H9 (cell line): Measurements from ENCODE around the gene OGDH. TPM values are rescaled to one million over a fixed set of nuclear protein-coding genes. Genes with fewer than 3 reads are reported as not detected.
"Not testable (repeated sequence)": the region's sequence is repeated elsewhere in the genome, so short reads cannot be mapped to it uniquely, and the experiment has no call there.

ENCODE experiments used
- DNase-seq: peaks from one replicate; pipeline ENCODE4 v3.0.0-alpha.2; 2017
- H2AFZ ChIP-seq: one replicate; pipeline ENCODE4 v1.6.1; 2013; ENCODE audit warnings: mild to moderate bottlenecking, low read length, control low read depth, moderate library complexity
- H2AK5ac ChIP-seq: 2 replicates; pipeline ENCODE4 v1.6.1; 2013; ENCODE audit warnings: low read length, control low read depth, mixed read lengths; ENCODE audit not compliant: insufficient read length
- H2BK120ac ChIP-seq: one replicate; pipeline ENCODE4 v1.6.1; 2013; ENCODE audit warnings: low read depth, mild to moderate bottlenecking, low read length, control low read depth, inconsistent platforms; ENCODE audit not compliant: poor library complexity, severe bottlenecking
- H2BK12ac ChIP-seq: 2 replicates; pipeline ENCODE4 v1.6.1; 2013; ENCODE audit warnings: low read length, control low read depth, mixed read lengths, low read depth; ENCODE audit not compliant: insufficient read length
- H2BK15ac ChIP-seq: 2 replicates; pipeline ENCODE4 v1.6.1; 2013; ENCODE audit warnings: low read depth, low read length, control low read depth
- H2BK20ac ChIP-seq: one replicate; pipeline ENCODE4 v1.6.1; 2013; ENCODE audit warnings: low read depth, mild to moderate bottlenecking, low read length, control low read depth, inconsistent platforms; ENCODE audit not compliant: poor library complexity, severe bottlenecking
- H2BK5ac ChIP-seq: 2 replicates; pipeline ENCODE4 v1.6.1; 2013; ENCODE audit warnings: low read length, control low read depth, mixed read lengths; ENCODE audit not compliant: insufficient read length
- H3K14ac ChIP-seq: 2 replicates; pipeline ENCODE4 v1.6.1; 2013; ENCODE audit warnings: low read length, control low read depth; ENCODE audit not compliant: insufficient read depth
- H3K18ac ChIP-seq: 2 replicates; pipeline ENCODE4 v1.6.1; 2013; ENCODE audit warnings: low read depth, mild to moderate bottlenecking, mixed read lengths, low read length, control low read depth; ENCODE audit not compliant: insufficient read length
- H3K23ac ChIP-seq: 2 replicates; pipeline ENCODE4 v1.6.1; 2013; ENCODE audit warnings: low read length, control low read depth, mixed read lengths, low read depth; ENCODE audit not compliant: insufficient read length
- H3K23me2 ChIP-seq: 2 replicates; pipeline ENCODE4 v1.6.1; 2013; ENCODE audit warnings: low read depth, mild to moderate bottlenecking, mixed read lengths, low read length, control low read depth; ENCODE audit not compliant: insufficient read length, poor library complexity, severe bottlenecking
- H3K27ac ChIP-seq: 2 replicates; pipeline ENCODE4 v1.5.1; 2013; ENCODE audit warnings: low read length, control low read depth, mixed read lengths, low read depth; ENCODE audit not compliant: insufficient read length
- H3K27me3 ChIP-seq: 2 replicates; pipeline ENCODE4 v1.6.1; 2013; ENCODE audit warnings: low read length, control low read depth, inconsistent platforms; ENCODE audit not compliant: insufficient read depth
- H3K4ac ChIP-seq: 2 replicates; pipeline ENCODE4 v1.6.1; 2013; ENCODE audit warnings: low read depth, mild to moderate bottlenecking, control low read depth, inconsistent platforms, low read length, moderate library complexity
- H3K4me1 ChIP-seq: 2 replicates; pipeline ENCODE4 v1.6.1; 2013; ENCODE audit warnings: low read length, control low read depth, inconsistent platforms; ENCODE audit not compliant: insufficient read depth
- H3K4me2 ChIP-seq: 2 replicates; pipeline ENCODE4 v1.6.1; 2013; ENCODE audit warnings: low read length, control low read depth, mixed read lengths; ENCODE audit not compliant: insufficient read length, insufficient read depth
- H3K56ac ChIP-seq: 2 replicates; pipeline ENCODE4 v1.6.1; 2013; ENCODE audit warnings: low read depth, mild to moderate bottlenecking, mixed read lengths, low read length, control low read depth; ENCODE audit not compliant: insufficient read length
- H3K79me1 ChIP-seq: 2 replicates; pipeline ENCODE4 v1.6.1; 2013; ENCODE audit warnings: low read depth, mild to moderate bottlenecking, moderate library complexity, low read length, control low read depth, inconsistent platforms; ENCODE audit not compliant: insufficient read depth, poor library complexity, severe bottlenecking
- H3K79me2 ChIP-seq: 2 replicates; pipeline ENCODE4 v1.6.1; 2013; ENCODE audit warnings: low read length, control low read depth, inconsistent platforms; ENCODE audit not compliant: insufficient read depth
- H3K9ac ChIP-seq: 2 replicates; pipeline ENCODE4 v1.6.1; 2013; ENCODE audit warnings: low read length, control low read depth, mixed read lengths; ENCODE audit not compliant: insufficient read length; ENCODE audit errors: extremely low read depth
- H3K9me3 ChIP-seq: one replicate; pipeline ENCODE4 v1.6.1; 2013; ENCODE audit warnings: low read depth, low read length, inconsistent platforms; ENCODE audit not compliant: control insufficient read depth
- H3T11ph ChIP-seq: one replicate; pipeline ENCODE4 v1.6.1; 2013; ENCODE audit warnings: mild to moderate bottlenecking, low read length, control low read depth, inconsistent platforms
- H4K20me1 ChIP-seq: one replicate; pipeline ENCODE4 v1.6.1; 2013; ENCODE audit not compliant: control insufficient read depth, insufficient read length, insufficient read depth
- H4K5ac ChIP-seq: 2 replicates; pipeline ENCODE4 v1.6.1; 2013; ENCODE audit warnings: low read depth, mild to moderate bottlenecking, mixed read lengths, low read length, control low read depth; ENCODE audit not compliant: insufficient read length
- H4K8ac ChIP-seq: replicated peaks from 2 replicates; pipeline ENCODE4 v1.6.1; 2013; ENCODE audit warnings: low read length, control low read depth, mixed read lengths, low read depth; ENCODE audit not compliant: insufficient read length
- H4K91ac ChIP-seq: 2 replicates; pipeline ENCODE4 v1.6.1; 2013; ENCODE audit warnings: low read depth, mild to moderate bottlenecking, moderate library complexity, mixed read lengths, low read length, control low read depth; ENCODE audit not compliant: insufficient read length
- H3K27ac Mint-ChIP-seq, 3 experiments: 2 replicates in 2 of 3; 3 replicates in 1 of 3; pipeline ENCODE4 v1.8.0; 2020 to 2021; ENCODE audit warnings: mixed read lengths in 3 of 3, mild to moderate bottlenecking in 1 of 3, moderate library complexity in 1 of 3
- H3K27me3 Mint-ChIP-seq: 2 replicates; pipeline ENCODE4 v1.8.0; 2021; ENCODE audit warnings: low read depth, mild to moderate bottlenecking, moderate library complexity, mixed read lengths
- H3K36me3 Mint-ChIP-seq, 3 experiments: 2 replicates in 2 of 3; 3 replicates in 1 of 3; pipeline ENCODE4 v1.8.0; 2020 to 2021; ENCODE audit warnings: low read depth in 3 of 3, mixed read lengths in 3 of 3; ENCODE audit not compliant: insufficient read depth in 1 of 3
- H3K4me1 Mint-ChIP-seq, 2 experiments: 2 replicates each; pipeline ENCODE4 v1.8.0; 2020; ENCODE audit warnings: mixed read lengths in 2 of 2
- H3K4me3 Mint-ChIP-seq, 2 experiments: 2 replicates in 1 of 2; 3 replicates in 1 of 2; pipeline ENCODE4 v1.8.0; 2020 to 2021; ENCODE audit warnings: mild to moderate bottlenecking in 2 of 2, mixed read lengths in 2 of 2, moderate library complexity in 1 of 2
- H3K9me3 Mint-ChIP-seq, 2 experiments: 2 replicates in 1 of 2; 3 replicates in 1 of 2; pipeline ENCODE4 v1.8.0; 2020; ENCODE audit warnings: mild to moderate bottlenecking in 2 of 2, mixed read lengths in 2 of 2, moderate library complexity in 1 of 2
- CTCF ChIP-seq: fragments of 200-600 bp; sonication (generic); conservative IDR thresholded peaks from 3 replicates; pipeline ENCODE4 v1.8.0; 2021; ENCODE audit warnings: antibody characterized with exemption, mild to moderate bottlenecking
- WGBS: extraction: QIAGEN DNeasy Blood & Tissue Kit; methylation state at CpG from one replicate; pipeline ENCODE4 v1.1.7; 2013; ENCODE audit warnings: missing lambda C conversion rate, low lambda C conversion rate, mixed read lengths; ENCODE audit not compliant: insufficient read length; ENCODE audit errors: extremely low coverage; 5-methylcytosine and 5-hydroxymethylcytosine counted together
- total RNA-seq: library from RNA; stranded (reverse); gene quantifications from 2 replicates; pipeline ENCODE4 v1.2.1, GENCODE V29; 2021

Gene OGDH
- total RNA-seq, 1 experiment from 2014 or later: 77.3 TPM

- H4K5ac ChIP-seq: no peak overlapping the region
- H3K4me1 ChIP-seq: no peaks in the 10 kb centered on the region
- no CpG with 5 or more reads among the region's 7 CpGs for WGBS
- no peak overlapping the region for H2BK12ac ChIP-seq
- no peak overlapping the region for H4K8ac ChIP-seq
- Mint-ChIP-seq H3K27me3 (peaks cover 1% of the 10 kb centered on the region; the same call in 1 of the 2 replicates), H3K9me3 (no peaks in the 10 kb centered on the region), H3K4me3 (no peak overlapping the region), H3K36me3 (peaks cover 21 to 36% (median 23%) of the 10 kb centered on the region in 3 experiments), H3K27ac (peak overlapping the region in 1 of 3 experiments; percentile 85; a peak in 2 of 7 replicates), H3K4me1 (peaks cover 4 to 7% of the 10 kb centered on the region in 2 experiments; a peak in 3 of 4 replicates)
- no peak overlapping the region for H3K27ac ChIP-seq
- H3K9me3 ChIP-seq: no peaks in the 10 kb centered on the region
- H4K20me1 ChIP-seq: no peaks in the 10 kb centered on the region
- H2AK5ac ChIP-seq: no peak overlapping the region
- no peak overlapping the region for H2AFZ ChIP-seq
- no peak overlapping the region for H2BK5ac ChIP-seq
- no peak overlapping the region for H3K23ac ChIP-seq
- H3K79me2 ChIP-seq: no peaks in the 10 kb centered on the region
- H3T11ph ChIP-seq: no peak overlapping the region
- H2BK15ac ChIP-seq: no peak overlapping the region
- no peak overlapping the region for H3K4ac ChIP-seq
- no peak overlapping the region for H3K56ac ChIP-seq
- H3K79me1 ChIP-seq: no peaks in the 10 kb centered on the region
- H3K9ac ChIP-seq: no peak overlapping the region
- H3K14ac ChIP-seq: no peak overlapping the region; the same call in 1 of the 2 replicates
- no peak overlapping the region for H2BK20ac ChIP-seq
- no peak overlapping the region for H4K91ac ChIP-seq
- H2BK120ac ChIP-seq: no peak overlapping the region
- no peak overlapping the region for H3K4me2 ChIP-seq
- TF ChIP-seq CTCF: no peak
- no peaks in the 10 kb centered on the region for H3K27me3 ChIP-seq
- no peaks in the 10 kb centered on the region for H3K23me2 ChIP-seq
- H3K18ac ChIP-seq: no peak overlapping the region
- no peak for DNase-seq
Measured at GRCh38 chr7:44561962-44562621, 44.3 kb upstream of the OGDH start.

DNA sequence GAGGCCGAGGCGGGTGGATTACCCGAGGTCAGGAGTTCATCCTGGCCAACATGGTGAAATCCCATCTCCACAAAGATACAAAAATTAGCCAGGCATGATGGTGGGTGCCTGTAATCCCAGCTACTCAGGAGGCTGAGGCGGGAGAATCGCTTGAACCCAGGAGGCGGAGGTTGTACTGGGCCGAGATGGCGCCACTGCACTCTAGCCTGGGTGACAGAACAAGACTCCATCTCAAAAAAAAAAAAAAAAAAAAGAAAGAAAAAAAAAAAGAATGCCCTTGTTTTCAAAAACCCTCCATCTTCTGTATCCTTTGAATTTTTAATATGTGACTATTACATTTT is 43.8 kb upstream of the OGDH start:
- not testable (repeated sequence) for H3K14ac ChIP-seq, DNase-seq, H3K23me2 ChIP-seq, H2BK120ac ChIP-seq, H3K4me3 Mint-ChIP-seq, H3K27ac Mint-ChIP-seq, H3K4me2 ChIP-seq, H3K4me1 ChIP-seq, H2AK5ac ChIP-seq, H3T11ph ChIP-seq, H4K20me1 ChIP-seq, H3K9me3 ChIP-seq, H2BK15ac ChIP-seq, H3K79me2 ChIP-seq, H4K5ac ChIP-seq, H3K27ac ChIP-seq, H2BK12ac ChIP-seq, H3K9me3 Mint-ChIP-seq, H3K18ac ChIP-seq, H4K8ac ChIP-seq, H3K27me3 ChIP-seq, H3K27me3 Mint-ChIP-seq, H2BK5ac ChIP-seq, H3K56ac ChIP-seq, H3K4me1 Mint-ChIP-seq, H3K23ac ChIP-seq, H3K79me1 ChIP-seq, H2BK20ac ChIP-seq, H2AFZ ChIP-seq, H4K91ac ChIP-seq, H3K9ac ChIP-seq, H3K4ac ChIP-seq
- no CpG with 5 or more reads among the region's 8 CpGs for WGBS
- H3K36me3 Mint-ChIP-seq: peaks cover 26 to 41% (median 28%) of the 10 kb centered on the region in 3 experiments
